OCI-LY3 (cell line): ENCODE results near the gene HID1.
A peak's percentile ranks its signal among the peaks of the same experiment; 100 is the strongest.

ENCODE experiments used
- H2AFZ ChIP-seq: fragments of 200-600, 300-600 bp; shearing (Covaris generic); 2 replicates; pipeline ENCODE4 v1.6.0; 2014; ENCODE audit warnings: antibody characterized with exemption, low read depth, low read length
- H3K27ac ChIP-seq: fragments of 200-600, 300-600 bp; sonication (generic); 2 replicates; pipeline ENCODE4 v1.5.1; 2014; ENCODE audit warnings: mild to moderate bottlenecking, low read length, moderate library complexity, mixed read lengths
- H3K27me3 ChIP-seq: fragments of 200-600, 300-600 bp; sonication (generic); 2 replicates; pipeline ENCODE4 v1.6.1; 2014; ENCODE audit warnings: low read depth, low read length, mixed read lengths
- H3K36me3 ChIP-seq: fragments of 200-600, 300-600 bp; sonication (generic); replicated peaks from 2 replicates; pipeline ENCODE3; 2014; ENCODE audit warnings: low read depth, low read length, mixed read lengths
- H3K4me1 ChIP-seq: fragments of 300-600, 200-600 bp; sonication (generic); 2 replicates; pipeline ENCODE4 v1.6.1; 2014; ENCODE audit warnings: low read length, mixed read lengths
- H3K4me2 ChIP-seq: fragments of 200-600, 300-600 bp; sonication (generic); 2 replicates; pipeline ENCODE4 v1.6.1; 2014; ENCODE audit warnings: low read length, mixed read lengths
- H3K4me3 ChIP-seq: fragments of 300-600, 200-600 bp; sonication (generic); 2 replicates; pipeline ENCODE4 v1.5.1; 2014; ENCODE audit warnings: antibody characterized with exemption, mild to moderate bottlenecking, low read length, moderate library complexity
- H3K79me2 ChIP-seq: fragments of 300-600, 200-600 bp; shearing (Covaris generic); 2 replicates; pipeline ENCODE4 v1.6.1; 2014; ENCODE audit warnings: mild to moderate bottlenecking, low read length, mixed read lengths
- H3K9ac ChIP-seq: fragments of 300-600, 200-600 bp; shearing (Covaris generic); 2 replicates; pipeline ENCODE4 v1.6.0; 2014; ENCODE audit warnings: mild to moderate bottlenecking, low read length, moderate library complexity
- H3K9me3 ChIP-seq: fragments of 200-600, 300-600 bp; shearing (Covaris generic); 2 replicates; pipeline ENCODE4 v1.6.1; 2014; ENCODE audit warnings: low read length, mixed read lengths; ENCODE audit not compliant: insufficient read depth
- H4K20me1 ChIP-seq: fragments of 200-600, 300-600 bp; sonication (generic); 2 replicates; pipeline ENCODE4 v1.6.1; 2016; ENCODE audit warnings: low read length, mixed read lengths; ENCODE audit not compliant: insufficient read depth
- EZH2phosphoT487 ChIP-seq: fragments of 200-600 bp; shearing (Covaris generic); IDR thresholded peaks from 2 replicates; pipeline ENCODE4 v1.6.1; 2018; ENCODE audit warnings: antibody characterized with exemption, mixed run types, low read depth
- TF ChIP-seq, protein P1 (sequence below): fragments of 200-600, 300-600 bp; sonication (generic); IDR thresholded peaks from 2 replicates; pipeline ENCODE4 v1.5.1; 2014; ENCODE audit warnings: antibody characterized with exemption, low read length, low read depth

Gene HID1

DNA sequence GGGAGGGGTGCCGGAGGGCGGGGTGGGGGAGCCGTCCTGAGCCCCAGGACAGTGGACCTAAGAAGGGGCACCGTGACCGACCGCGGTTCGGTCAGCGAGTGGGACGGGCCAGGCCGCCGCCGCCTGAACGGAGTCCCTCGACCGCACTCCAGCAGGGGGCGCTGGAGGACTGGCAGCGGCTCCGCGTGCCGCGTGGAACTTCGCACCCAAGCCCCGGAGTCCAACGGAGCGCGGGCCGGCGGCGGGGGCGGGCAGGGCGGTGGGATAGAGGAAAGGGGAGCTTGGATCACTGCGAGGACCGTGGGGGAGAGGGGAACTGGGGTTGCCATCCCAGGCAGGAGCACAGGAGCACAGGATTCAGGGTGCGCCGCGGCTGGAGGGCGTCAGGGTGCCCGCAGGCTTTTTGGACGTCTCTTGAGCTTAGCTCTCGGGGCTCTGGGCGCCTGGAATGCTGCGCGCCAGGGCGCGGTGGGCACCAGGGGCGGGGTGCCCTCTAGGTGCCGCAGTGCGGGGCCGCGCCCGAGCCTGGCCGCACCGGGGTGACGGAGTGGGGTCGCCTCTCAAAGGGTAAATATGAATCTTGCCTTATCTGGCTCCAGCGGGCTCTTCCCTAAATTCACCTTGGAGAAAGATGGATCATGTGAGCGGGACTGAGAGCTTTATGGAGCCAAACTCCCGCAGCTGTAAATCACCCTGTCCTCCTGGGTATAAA, 48.9 kb downstream of the HID1 start:
- Histone ChIP-seq H3K4me1 (no peaks in the 10 kb centered on the region), H4K20me1 (no peaks in the 10 kb centered on the region), H3K27me3 (no peaks in the 10 kb centered on the region), H3K27ac (no peak overlapping the region), H2AFZ (no peak overlapping the region), H3K36me3 (no peaks in the 10 kb centered on the region), H3K9ac (no peak overlapping the region), H3K9me3 (no peaks in the 10 kb centered on the region), H3K4me2 (no peak overlapping the region), H3K4me3 (no peak overlapping the region), H3K79me2 (no peaks in the 10 kb centered on the region)
- no peak for TF ChIP-seq EZH2phosphoT487
- TF ChIP-seq, protein P1, sequence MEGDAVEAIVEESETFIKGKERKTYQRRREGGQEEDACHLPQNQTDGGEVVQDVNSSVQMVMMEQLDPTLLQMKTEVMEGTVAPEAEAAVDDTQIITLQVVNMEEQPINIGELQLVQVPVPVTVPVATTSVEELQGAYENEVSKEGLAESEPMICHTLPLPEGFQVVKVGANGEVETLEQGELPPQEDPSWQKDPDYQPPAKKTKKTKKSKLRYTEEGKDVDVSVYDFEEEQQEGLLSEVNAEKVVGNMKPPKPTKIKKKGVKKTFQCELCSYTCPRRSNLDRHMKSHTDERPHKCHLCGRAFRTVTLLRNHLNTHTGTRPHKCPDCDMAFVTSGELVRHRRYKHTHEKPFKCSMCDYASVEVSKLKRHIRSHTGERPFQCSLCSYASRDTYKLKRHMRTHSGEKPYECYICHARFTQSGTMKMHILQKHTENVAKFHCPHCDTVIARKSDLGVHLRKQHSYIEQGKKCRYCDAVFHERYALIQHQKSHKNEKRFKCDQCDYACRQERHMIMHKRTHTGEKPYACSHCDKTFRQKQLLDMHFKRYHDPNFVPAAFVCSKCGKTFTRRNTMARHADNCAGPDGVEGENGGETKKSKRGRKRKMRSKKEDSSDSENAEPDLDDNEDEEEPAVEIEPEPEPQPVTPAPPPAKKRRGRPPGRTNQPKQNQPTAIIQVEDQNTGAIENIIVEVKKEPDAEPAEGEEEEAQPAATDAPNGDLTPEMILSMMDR = peak; percentile 44

DNA sequence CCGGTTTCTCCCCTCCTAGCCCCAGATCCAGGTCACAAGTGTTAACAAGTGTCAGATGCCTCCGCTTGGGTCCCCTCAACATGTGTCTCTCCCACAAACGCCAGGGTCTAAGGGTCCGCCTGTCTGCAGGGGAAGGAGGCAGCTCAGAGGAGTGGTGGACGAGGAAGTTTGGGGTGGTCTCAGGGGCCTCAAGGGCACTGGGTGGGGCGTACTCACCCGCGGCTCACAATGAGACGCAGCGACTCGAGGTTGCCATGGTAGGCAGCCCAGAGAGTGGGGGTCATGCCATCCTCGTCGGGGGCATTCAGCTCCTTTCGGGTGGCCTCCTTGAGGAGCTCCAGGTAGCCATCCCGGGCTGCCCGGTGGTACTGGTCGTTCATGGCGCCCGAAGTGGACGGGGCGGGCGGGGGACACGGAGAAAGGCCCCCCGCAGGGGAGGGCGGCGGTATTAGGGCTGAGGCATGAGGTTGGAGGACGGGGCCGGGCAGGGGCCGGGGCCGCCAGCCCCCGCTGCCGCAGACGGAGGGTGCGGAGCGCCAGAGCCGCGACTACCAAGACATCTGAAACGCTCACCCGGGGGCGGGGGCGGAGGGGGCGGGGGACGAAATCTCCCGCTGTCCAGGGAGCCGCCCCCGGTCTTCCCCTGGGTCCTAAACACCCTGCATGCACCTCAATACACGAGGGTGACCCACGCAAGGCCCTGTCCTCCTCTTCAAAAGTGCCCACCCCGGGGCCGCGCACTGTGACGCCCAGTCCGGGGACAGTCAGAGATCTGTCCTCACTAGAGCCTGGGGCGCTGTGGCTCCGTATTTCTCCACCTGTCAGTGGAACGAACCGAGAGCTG, 49.6 kb downstream of the HID1 start, which contains the start of gene USH1G:
Gene USH1G (minus strand): TSS at position 562 of the 844 bp plus-strand sequence. CDS start 182 bp downstream, at position 380.
- no peak for TF ChIP-seq EZH2phosphoT487
- TF ChIP-seq, protein P1 = no peak
- Histone ChIP-seq H3K4me3 (no peak within 1 kb of the TSS), H3K27me3 (no peaks in the 10 kb centered on the region), H3K4me2 (no peak within 1 kb of the TSS), H2AFZ (no peak within 1 kb of the TSS), H3K79me2 (no peaks in the 10 kb centered on the region), H3K36me3 (no peaks in the 10 kb centered on the region), H4K20me1 (no peaks in the 10 kb centered on the region), H3K27ac (no peak within 1 kb of the TSS), H3K9ac (no peak within 1 kb of the TSS), H3K9me3 (no peaks in the 10 kb centered on the region), H3K4me1 (no peaks in the 10 kb centered on the region)

DNA sequence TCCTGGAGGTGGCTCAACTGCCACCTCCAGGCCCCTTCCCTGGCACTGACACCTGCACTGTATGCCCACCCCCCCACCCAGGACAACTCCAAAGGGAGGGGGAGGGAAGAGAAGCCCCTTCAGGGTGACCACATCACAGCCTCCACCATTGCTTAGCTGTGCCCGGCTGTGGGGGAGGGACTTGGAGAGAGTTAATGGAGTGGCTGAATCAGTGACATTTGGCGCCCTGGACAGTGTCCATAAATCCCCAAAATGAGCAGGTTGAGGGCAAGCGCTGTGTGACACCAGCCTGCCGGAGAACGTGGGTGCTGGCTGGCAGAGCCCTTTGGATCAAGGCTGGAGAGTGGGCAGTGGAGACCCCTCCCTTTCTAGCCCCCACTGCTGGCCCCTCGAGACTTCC, 50.4 kb downstream of the HID1 start:
- no peaks in the 10 kb centered on the region for H3K27me3 ChIP-seq
- TF ChIP-seq EZH2phosphoT487 = no peak
- TF ChIP-seq, protein P1 = no peak
- H3K79me2 ChIP-seq = no peaks in the 10 kb centered on the region
- no peak overlapping the region for H3K4me3 ChIP-seq
- H4K20me1 ChIP-seq = no peaks in the 10 kb centered on the region
- no peaks in the 10 kb centered on the region for H3K4me1 ChIP-seq
- H3K36me3 ChIP-seq = no peaks in the 10 kb centered on the region
- H2AFZ ChIP-seq = no peak overlapping the region
- H3K4me2 ChIP-seq = no peak overlapping the region
- H3K9ac ChIP-seq = no peak overlapping the region
- H3K9me3 ChIP-seq = no peaks in the 10 kb centered on the region
- H3K27ac ChIP-seq = no peak overlapping the region

DNA sequence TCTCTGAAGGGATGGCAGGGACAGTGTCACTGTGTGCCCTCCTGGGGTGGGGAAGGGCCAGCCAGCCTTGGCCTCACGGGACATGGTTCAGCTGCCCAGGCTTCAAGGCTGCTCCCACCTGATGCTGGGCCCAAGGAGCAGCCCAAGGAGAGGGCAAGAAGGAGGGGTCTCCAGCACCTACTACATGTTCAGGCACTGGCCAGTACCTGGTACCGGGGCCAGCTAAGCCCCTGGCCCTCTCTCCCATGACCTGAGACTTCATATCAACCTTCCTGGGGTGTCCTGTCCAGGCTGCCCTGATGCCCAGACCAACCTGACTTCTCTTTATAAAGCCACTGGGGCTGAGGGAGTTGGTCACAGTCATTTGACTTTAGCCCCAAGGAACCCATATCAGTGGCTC, 50.8 kb downstream of the HID1 start:
- H3K79me2 ChIP-seq = no peaks in the 10 kb centered on the region
- H3K9ac ChIP-seq = no peak overlapping the region
- no peak overlapping the region for H3K4me2 ChIP-seq
- no peak overlapping the region for H2AFZ ChIP-seq
- H3K27me3 ChIP-seq = no peaks in the 10 kb centered on the region
- no peaks in the 10 kb centered on the region for H3K36me3 ChIP-seq
- TF ChIP-seq, protein P1 = no peak
- no peaks in the 10 kb centered on the region for H3K4me1 ChIP-seq
- no peak overlapping the region for H3K27ac ChIP-seq
- H3K4me3 ChIP-seq = no peak overlapping the region
- no peaks in the 10 kb centered on the region for H3K9me3 ChIP-seq
- no peaks in the 10 kb centered on the region for H4K20me1 ChIP-seq
